CD8-positive, alpha-beta memory T cell (primary cell): ENCODE measurements around the gene LRRC4C. TPM values are rescaled to one million over a fixed set of nuclear protein-coding genes. Genes with fewer than 3 reads are reported as not detected.

ENCODE experiments used
- CTCF ChIA-PET: fragments of 350-600 bp; sonication (Branson Sonifier 250); formaldehyde crosslinking; loops from one replicate; lab custom pipeline; 2021; ENCODE audit warnings: antibody characterized with exemption; lab: Charles Lee
- POLR2A ChIA-PET: fragments of 350-600 bp; sonication (Branson Sonifier 250); formaldehyde crosslinking; loops from one replicate; lab custom pipeline; 2021; ENCODE audit warnings: antibody characterized with exemption; lab: Charles Lee
- DNase-seq, 5 donors: peaks; one replicate each; pipeline versions ENCODE4 v3.0.0 to v3.0.0-alpha.2; 2020 to 2022; ENCODE audit warnings: mixed read lengths in 1 of 5
- H3K27ac ChIP-seq: one replicate; pipeline ENCODE4 v1.7.0; 2013; ENCODE audit warnings: low read depth, mild to moderate bottlenecking, low read length, moderate library complexity
- H3K27me3 ChIP-seq: 2 replicates; pipeline ENCODE4 v1.7.0; 2013; ENCODE audit warnings: low read length, mild to moderate bottlenecking; ENCODE audit not compliant: insufficient read depth, poor library complexity, severe bottlenecking
- H3K36me3 ChIP-seq: 2 replicates; pipeline ENCODE4 v1.7.0; 2013; ENCODE audit warnings: mild to moderate bottlenecking, low read length, moderate library complexity; ENCODE audit not compliant: insufficient read depth
- H3K4me1 ChIP-seq: 2 replicates; pipeline ENCODE4 v1.7.0; 2013; ENCODE audit warnings: mild to moderate bottlenecking, low read length, moderate library complexity; ENCODE audit not compliant: insufficient read depth
- H3K4me3 ChIP-seq: 2 replicates; pipeline ENCODE4 v1.7.0; 2013; ENCODE audit warnings: mild to moderate bottlenecking, low read length
- H3K9me3 ChIP-seq: 2 replicates; pipeline ENCODE4 v1.7.0; 2013; ENCODE audit warnings: mild to moderate bottlenecking, low read length
- H3K27ac Mint-ChIP-seq, 8 donors: one replicate each; pipeline ENCODE4 v1.8.0; 2020 to 2021; ENCODE audit warnings: mixed read lengths in 8 of 8, mild to moderate bottlenecking in 6 of 8, inconsistent platforms in 3 of 8, moderate library complexity in 3 of 8
- H3K27me3 Mint-ChIP-seq, 2 donors: one replicate each; pipeline ENCODE4 v1.8.0; 2020 to 2021; ENCODE audit warnings: mixed read lengths in 2 of 2, mild to moderate bottlenecking in 1 of 2, moderate library complexity in 1 of 2
- H3K36me3 Mint-ChIP-seq, 3 donors: one replicate each; pipeline ENCODE4 v1.8.0; 2020 to 2021; ENCODE audit warnings: mixed read lengths in 3 of 3, inconsistent platforms in 1 of 3, mild to moderate bottlenecking in 1 of 3
- H3K4me1 Mint-ChIP-seq, 3 donors: one replicate each; pipeline ENCODE4 v1.8.0; 2020 to 2021; ENCODE audit warnings: mixed read lengths in 3 of 3, inconsistent platforms in 1 of 3, mild to moderate bottlenecking in 1 of 3
- H3K4me3 Mint-ChIP-seq, 7 donors: one replicate each; pipeline ENCODE4 v1.8.0; 2020 to 2021; ENCODE audit warnings: mixed read lengths in 7 of 7, mild to moderate bottlenecking in 6 of 7, moderate library complexity in 4 of 7, inconsistent platforms in 2 of 7
- H3K9me3 Mint-ChIP-seq, 5 donors: one replicate each; pipeline ENCODE4 v1.8.0; 2020 to 2022; ENCODE audit warnings: mixed read lengths in 5 of 5, mild to moderate bottlenecking in 3 of 5, moderate library complexity in 2 of 5, inconsistent platforms in 1 of 5
- polyA plus RNA-seq: library from polyadenylated mRNA; unstranded; fragments of 300-500 nt; fragmentation: Illumina TruSeq; gene quantifications from one replicate; pipeline ENCODE4 v1.2.3, GENCODE V29; 2021
- total RNA-seq, 2 experiments: library from RNA; stranded (reverse); gene quantifications; one replicate each; pipeline ENCODE4 v1.2.3, GENCODE V29; 2021

The LRRC4C gene
- total and polyA plus RNA-seq, 3 experiments from 2014 or later, result not detected

- POLR2A ChIA-PET, result no interaction called here
- Histone ChIP-seq H3K4me1 (no peaks in the 10 kb centered on the region), H3K27ac (no peak overlapping the region), H3K27me3 (no peaks in the 10 kb centered on the region), H3K36me3 (no peaks in the 10 kb centered on the region), H3K4me3 (no peak overlapping the region), H3K9me3 (no peaks in the 10 kb centered on the region)
- no peak overlapping the region for H3K27ac Mint-ChIP-seq
- no peak for DNase-seq
- CTCF ChIA-PET, result no interaction called here
- no peak overlapping the region for H3K4me3 Mint-ChIP-seq
- no peaks in the 10 kb centered on the region for H3K4me1 Mint-ChIP-seq
- H3K27me3 Mint-ChIP-seq, result no peaks in the 10 kb centered on the region
- peaks cover 0 to 21% (median 11%) of the 10 kb centered on the region in 5 donors for H3K9me3 Mint-ChIP-seq
- no peaks in the 10 kb centered on the region for H3K36me3 Mint-ChIP-seq
These were observed 1137.9 kb downstream of the LRRC4C start for GRCh38 chr11:40321537-40321936.

- Mint-ChIP-seq H3K27ac (no peak overlapping the region), H3K9me3 (peaks cover 5 to 24% (median 13%) of the 10 kb centered on the region in 5 donors), H3K36me3 (no peaks in the 10 kb centered on the region), H3K4me1 (no peaks in the 10 kb centered on the region), H3K27me3 (no peaks in the 10 kb centered on the region), H3K4me3 (no peak overlapping the region)
- POLR2A ChIA-PET, result no interaction called here
- CTCF ChIA-PET, result no interaction called here
- DNase-seq, result no peak
- Histone ChIP-seq H3K36me3 (no peaks in the 10 kb centered on the region), H3K4me1 (no peaks in the 10 kb centered on the region), H3K27me3 (no peaks in the 10 kb centered on the region), H3K9me3 (no peaks in the 10 kb centered on the region), H3K27ac (no peak overlapping the region), H3K4me3 (no peak overlapping the region)
These were observed 1143.3 kb downstream of the LRRC4C start for GRCh38 chr11:40316171-40316570.

GRCh38 chr11:40315122-40315521 is 1144.3 kb downstream of the LRRC4C start:
- Histone ChIP-seq H3K4me1 (no peaks in the 10 kb centered on the region), H3K9me3 (no peaks in the 10 kb centered on the region), H3K27me3 (no peaks in the 10 kb centered on the region), H3K27ac (no peak overlapping the region), H3K36me3 (no peaks in the 10 kb centered on the region), H3K4me3 (no peak overlapping the region)
- DNase-seq, result no peak
- no peak overlapping the region for H3K4me3 Mint-ChIP-seq
- H3K27me3 Mint-ChIP-seq, result no peaks in the 10 kb centered on the region
- no peaks in the 10 kb centered on the region for H3K36me3 Mint-ChIP-seq
- no peaks in the 10 kb centered on the region for H3K4me1 Mint-ChIP-seq
- CTCF ChIA-PET, result no interaction called here
- H3K9me3 Mint-ChIP-seq, result peaks cover 5 to 24% (median 13%) of the 10 kb centered on the region in 5 donors
- POLR2A ChIA-PET, result no interaction called here
- H3K27ac Mint-ChIP-seq, result no peak overlapping the region

- Mint-ChIP-seq H3K27ac (no peak overlapping the region), H3K9me3 (peaks cover 5 to 22% (median 13%) of the 10 kb centered on the region in 5 donors)
These were observed 1145.1 kb downstream of the LRRC4C start for GRCh38 chr11:40314327-40314726.

GRCh38 chr11:40306938-40307548 is 1152.4 kb downstream of the LRRC4C start:
- H3K27me3 Mint-ChIP-seq, result no peaks in the 10 kb centered on the region
- Histone ChIP-seq H3K36me3 (no peaks in the 10 kb centered on the region), H3K4me1 (no peaks in the 10 kb centered on the region), H3K27ac (no peak overlapping the region), H3K4me3 (no peak overlapping the region), H3K9me3 (no peaks in the 10 kb centered on the region), H3K27me3 (no peaks in the 10 kb centered on the region)
- H3K4me1 Mint-ChIP-seq, result no peaks in the 10 kb centered on the region
- H3K4me3 Mint-ChIP-seq, result no peak overlapping the region
- ChIA-PET POLR2A (no interaction called here), CTCF (no interaction called here)
- no peak for DNase-seq
- peaks cover 2 to 23% (median 11%) of the 10 kb centered on the region in 5 donors for H3K9me3 Mint-ChIP-seq
- H3K36me3 Mint-ChIP-seq, result no peaks in the 10 kb centered on the region
- H3K27ac Mint-ChIP-seq, result no peak overlapping the region

More at GRCh38 chr11:40314327-40314726, 1145.1 kb downstream of the LRRC4C start:
- Histone ChIP-seq H3K9me3 (no peaks in the 10 kb centered on the region), H3K36me3 (no peaks in the 10 kb centered on the region), H3K4me1 (no peaks in the 10 kb centered on the region), H3K27me3 (no peaks in the 10 kb centered on the region), H3K27ac (no peak overlapping the region), H3K4me3 (no peak overlapping the region)
- Mint-ChIP-seq H3K4me1 (no peaks in the 10 kb centered on the region), H3K36me3 (no peaks in the 10 kb centered on the region), H3K27me3 (no peaks in the 10 kb centered on the region), H3K4me3 (no peak overlapping the region)
- DNase-seq, result no peak
- POLR2A ChIA-PET, result no interaction called here
- CTCF ChIA-PET, result no interaction called here

GRCh38 chr11:40302669-40303068 is 1156.8 kb downstream of the LRRC4C start:
- H3K4me3 Mint-ChIP-seq, result no peak overlapping the region
- POLR2A ChIA-PET, result no interaction called here
- CTCF ChIA-PET, result no interaction called here
- no peaks in the 10 kb centered on the region for H3K36me3 Mint-ChIP-seq
- Histone ChIP-seq H3K4me1 (no peaks in the 10 kb centered on the region), H3K27ac (no peak overlapping the region), H3K36me3 (no peaks in the 10 kb centered on the region), H3K9me3 (no peaks in the 10 kb centered on the region), H3K27me3 (no peaks in the 10 kb centered on the region), H3K4me3 (no peak overlapping the region)
- no peaks in the 10 kb centered on the region for H3K27me3 Mint-ChIP-seq
- H3K9me3 Mint-ChIP-seq, result peaks cover 5 to 23% (median 7%) of the 10 kb centered on the region in 5 donors
- DNase-seq, result no peak
- no peak overlapping the region for H3K27ac Mint-ChIP-seq
- no peaks in the 10 kb centered on the region for H3K4me1 Mint-ChIP-seq

GRCh38 chr11:40295466-40295865 is 1164.0 kb downstream of the LRRC4C start:
- Mint-ChIP-seq H3K36me3 (no peaks in the 10 kb centered on the region), H3K4me3 (no peak overlapping the region), H3K27me3 (peaks cover 5 to 7% of the 10 kb centered on the region in 2 donors), H3K27ac (no peak overlapping the region), H3K4me1 (peaks cover 0 to 5% (median 4%) of the 10 kb centered on the region in 3 donors), H3K9me3 (peaks cover 10 to 19% (median 15%) of the 10 kb centered on the region in 5 donors)
- POLR2A ChIA-PET, result no interaction called here
- H3K9me3 ChIP-seq, result no peaks in the 10 kb centered on the region
- CTCF ChIA-PET, result no interaction called here
- no peaks in the 10 kb centered on the region for H3K4me1 ChIP-seq
- no peaks in the 10 kb centered on the region for H3K27me3 ChIP-seq
- no peak for DNase-seq
- no peaks in the 10 kb centered on the region for H3K36me3 ChIP-seq
- H3K27ac ChIP-seq, result no peak overlapping the region
- no peak overlapping the region for H3K4me3 ChIP-seq

- no peak overlapping the region for H3K4me3 Mint-ChIP-seq
- no peaks in the 10 kb centered on the region for H3K4me1 ChIP-seq
- no peaks in the 10 kb centered on the region for H3K9me3 ChIP-seq
- ChIA-PET POLR2A (no interaction called here), CTCF (no interaction called here)
- H3K27me3 Mint-ChIP-seq, result peaks cover 5 to 7% of the 10 kb centered on the region in 2 donors
- no peak for DNase-seq
- H3K4me1 Mint-ChIP-seq, result peaks cover 0 to 5% (median 4%) of the 10 kb centered on the region in 3 donors
- H3K36me3 ChIP-seq, result no peaks in the 10 kb centered on the region
- H3K4me3 ChIP-seq, result no peak overlapping the region
- H3K36me3 Mint-ChIP-seq, result no peaks in the 10 kb centered on the region
- H3K27ac ChIP-seq, result no peak overlapping the region
- H3K27ac Mint-ChIP-seq, result no peak overlapping the region
- H3K27me3 ChIP-seq, result no peaks in the 10 kb centered on the region
- peaks cover 10 to 22% (median 13%) of the 10 kb centered on the region in 5 donors for H3K9me3 Mint-ChIP-seq
These were observed 1164.7 kb downstream of the LRRC4C start for GRCh38 chr11:40294741-40295140.
